K562 (cell line): Measurements from ENCODE around the gene TXNDC8. TPM values are rescaled to one million over a fixed set of nuclear protein-coding genes. Genes with fewer than 3 reads are reported as not detected.

Experiments
- ATAC-seq: fragments of 200-7000 bp; cut with Tn5 transposase; 3 replicates; pipeline ENCODE4 v1.9.1; 2020; ENCODE audit warnings: moderate library complexity
- BruUV-seq: library from RNA; stranded (reverse); fragments of 400-500 nt; replicated peaks from 2 replicates; lab custom pipeline; 2021; lab: Mats Ljungman, UMichigan
- CTCF ChIA-PET: fragments of 300-600 bp; formaldehyde crosslinking; extraction: SDS; loops from one replicate; lab custom pipeline; 2021; ENCODE audit warnings: low intra/inter-chr PET ratio; lab: Yijun Ruan, JAX
- POLR2A ChIA-PET: fragments of 300-600, 350-650 bp; sonication (Branson Sonifier 250); formaldehyde crosslinking; extraction: SDS; loops from one replicate; lab custom pipeline; 2021; ENCODE audit warnings: antibody characterized with exemption, inconsistent platforms; lab: Yijun Ruan, JAX
- DNase-seq, 4 experiments: peaks; one replicate each; pipeline versions ENCODE4 v3.0.0 to v3.0.0-alpha.2; 2011 to 2018; ENCODE audit warnings: low spot score in 3 of 4, mixed read lengths in 3 of 4; ENCODE audit errors: extremely low read depth in 1 of 4
- FAIRE-seq: peaks from 2 replicates; lab custom pipeline; 2011; peaks lifted over from hg19 to GRCh38; lab: Jason Lieb, UNC
- H2AFZ ChIP-seq: 2 replicates; pipeline ENCODE4 v1.6.0; 2011; ENCODE audit warnings: low read depth, low read length, control low read depth, inconsistent platforms
- H3K27ac ChIP-seq: fragments of 200-600 bp; 3 replicates; pipeline ENCODE4 v1.8.0; 2011; ENCODE audit warnings: low read depth, mild to moderate bottlenecking, control low read depth, inconsistent platforms, low read length, moderate library complexity, mixed read lengths; ENCODE audit errors: extremely low read depth
- H3K27me3 ChIP-seq, 2 experiments: fragments of 300-600 bp in 1 of 2; 2 replicates in 1 of 2; 3 replicates in 1 of 2; pipeline versions ENCODE4 v1.6.0 to v1.8.0; 2011; ENCODE audit warnings: inconsistent platforms in 2 of 2, low read length in 2 of 2, mild to moderate bottlenecking in 1 of 2, mixed read lengths in 1 of 2, moderate library complexity in 1 of 2; ENCODE audit not compliant: control insufficient read depth in 2 of 2, insufficient read depth in 2 of 2
- H3K36me3 ChIP-seq: fragments of 300-600 bp; 3 replicates; pipeline ENCODE4 v1.8.0; 2011; ENCODE audit warnings: mild to moderate bottlenecking, low read length, inconsistent platforms; ENCODE audit not compliant: control insufficient read depth, insufficient read depth
- H3K4me1 ChIP-seq, 2 experiments: fragments of 200-600 bp in 1 of 2; replicated peaks in 1 of 2; 2 replicates in 1 of 2; 3 replicates in 1 of 2; pipeline versions ENCODE4 v1.5.1 to v1.8.0; 2011; ENCODE audit warnings: inconsistent platforms in 2 of 2, low read length in 2 of 2, mild to moderate bottlenecking in 1 of 2, mixed read lengths in 1 of 2, moderate library complexity in 1 of 2; ENCODE audit not compliant: control insufficient read depth in 2 of 2, insufficient read depth in 2 of 2
- H3K4me2 ChIP-seq: 2 replicates; pipeline ENCODE4 v1.6.1; 2011; ENCODE audit warnings: low read length, control low read depth, inconsistent platforms, mixed read lengths; ENCODE audit not compliant: insufficient read depth
- H3K4me3 ChIP-seq: fragments of 200-600 bp; sonication (generic), shearing (Covaris generic); 2 replicates; pipeline ENCODE4 v1.5.1; 2016; ENCODE audit warnings: control low read depth, inconsistent platforms
- H3K79me2 ChIP-seq: fragments of 200-600 bp; 3 replicates; pipeline ENCODE4 v1.8.0; 2011; ENCODE audit warnings: low read length, inconsistent platforms; ENCODE audit not compliant: control insufficient read depth, insufficient read depth
- H3K9ac ChIP-seq, 2 experiments: 2 replicates each; pipeline versions ENCODE4 v1.6.0 to v1.6.1; 2011; ENCODE audit warnings: low read depth in 2 of 2, low read length in 2 of 2, control low read depth in 1 of 2, inconsistent platforms in 1 of 2, mild to moderate bottlenecking in 1 of 2, mixed read lengths in 1 of 2; ENCODE audit not compliant: insufficient read depth in 1 of 2
- H3K9me1 ChIP-seq: one replicate; pipeline ENCODE4 v1.6.0; 2011; ENCODE audit warnings: inconsistent platforms, mild to moderate bottlenecking, low read length, moderate library complexity; ENCODE audit not compliant: control insufficient read depth, insufficient read depth
- H3K9me3 ChIP-seq: replicated peaks from 2 replicates; pipeline ENCODE4 v1.5.1; 2011; ENCODE audit warnings: low read depth, low read length, inconsistent platforms; ENCODE audit not compliant: control insufficient read depth, insufficient read depth
- H4K20me1 ChIP-seq: replicated peaks from 2 replicates; pipeline ENCODE4 v1.6.1; 2011; ENCODE audit warnings: low read length, inconsistent platforms, mixed read lengths; ENCODE audit not compliant: control insufficient read depth, insufficient read depth
- BCL6 ChIP-seq: fragments of 250-450 bp; sonication (Bioruptor Pico); IDR thresholded peaks from 2 replicates; pipeline ENCODE4 v1.4.0; 2020
- CTBP1 ChIP-seq: fragments of 450-650 bp; IDR thresholded peaks from 2 replicates; pipeline ENCODE4 v1.6.1; 2016; ENCODE audit warnings: borderline replicate concordance
- E2F1 ChIP-seq: sonication (generic); formaldehyde crosslinking; IDR thresholded peaks from 2 replicates; pipeline ENCODE4 v1.8.1; 2023; ENCODE audit warnings: mild to moderate bottlenecking, missing genetic modification reagents, moderate library complexity
- MCM3 ChIP-seq: fragments of 450-650 bp; IDR thresholded peaks from 2 replicates; pipeline ENCODE4 v1.6.1; 2016
- NRF1 ChIP-seq, 2 experiments: fragments of 450-650 bp; IDR thresholded peaks in 1 of 2; conservative IDR thresholded peaks in 1 of 2; 2 replicates each; pipeline ENCODE4 v1.6.1; 2014; ENCODE audit warnings: mild to moderate bottlenecking in 2 of 2
- PRPF4 ChIP-seq: fragments of 200-400 bp; formaldehyde crosslinking; IDR thresholded peaks from one replicate; pipeline ENCODE4 v1.6.1; 2017; ENCODE audit warnings: low read length, low read depth, mild to moderate bottlenecking; ENCODE audit not compliant: insufficient read depth, poor library complexity, severe bottlenecking
- RBFOX2 ChIP-seq: fragments of 200-400 bp; formaldehyde crosslinking; IDR thresholded peaks from 2 replicates; pipeline ENCODE4 v1.6.1; 2017; ENCODE audit warnings: low read depth, mild to moderate bottlenecking, low read length, moderate library complexity
- RBM17 ChIP-seq: fragments of 200-400 bp; formaldehyde crosslinking; IDR thresholded peaks from 2 replicates; pipeline ENCODE4 v1.6.1; 2017; ENCODE audit warnings: low read depth, mild to moderate bottlenecking, low read length, borderline replicate concordance
- RFX1 ChIP-seq: fragments of 450-650 bp; IDR thresholded peaks from 2 replicates; pipeline ENCODE4 v1.6.1; 2016; ENCODE audit warnings: mild to moderate bottlenecking, moderate library complexity
- ZBTB1 ChIP-seq: sonication (generic); formaldehyde crosslinking; IDR thresholded peaks from 2 replicates; pipeline ENCODE4 v1.8.1; 2023; ENCODE audit warnings: missing genetic modification reagents, low read depth, mild to moderate bottlenecking, borderline replicate concordance
- ZBTB17 ChIP-seq: fragments of 450-650 bp; formaldehyde crosslinking; IDR thresholded peaks from 2 replicates; pipeline ENCODE4 v1.4.0; 2020; ENCODE audit warnings: mild to moderate bottlenecking
- ZBTB9 ChIP-seq: fragments of 450-650 bp; formaldehyde crosslinking; IDR thresholded peaks from 2 replicates; pipeline ENCODE4 v1.4.0; 2020; ENCODE audit warnings: mild to moderate bottlenecking, moderate library complexity
- ZNF121 ChIP-seq: sonication (generic); formaldehyde crosslinking; conservative IDR thresholded peaks from 2 replicates; pipeline ENCODE4 v1.8.0; 2022; ENCODE audit warnings: missing genetic modification reagents
- ZNF280B ChIP-seq: fragments of 250-450 bp; sonication (Bioruptor Pico); IDR thresholded peaks from 2 replicates; pipeline ENCODE4 v1.5.1; 2021; ENCODE audit warnings: mild to moderate bottlenecking
- ZNF395 ChIP-seq: fragments of 200-800 bp; sonication (Bioruptor generic); IDR thresholded peaks from 2 replicates; pipeline ENCODE4 v1.6.1; 2017; ENCODE audit warnings: missing genetic modification characterization, missing compliant biosample characterization
- WGBS: fragments of 100-300 bp; shearing (Covaris generic); methylation state at CpG from one replicate; pipeline ENCODE4 v1.1.6; 2016; ENCODE audit warnings: low coverage, mixed read lengths; ENCODE audit not compliant: insufficient coverage; ENCODE audit errors: missing lambda C conversion rate; 5-methylcytosine and 5-hydroxymethylcytosine counted together
- in situ Hi-C: fragments of 300-500 bp; cut with MboI; formaldehyde crosslinking; loops from 4 replicates; pipeline ENCODE4 v1.15.0; 2018; ENCODE audit warnings: inconsistent platforms, mixed read lengths
- intact Hi-C: fragments of 100-400 bp; cut with micrococcal nuclease; formaldehyde crosslinking; loops from 2 replicates; pipeline ENCODE4 v1.14.2; 2022
- polyA plus RNA-seq, 8 experiments: library from polyadenylated mRNA; depleted of rRNA in 4 of 8; stranded (reverse) in 5 of 8; unstranded in 3 of 8; fragments of >200 nt; fragmentation: Nextera tagmentation in 2 of 8; fragmentation: Illumina TruSeq in 1 of 8; extraction: Ambion mirVana in 2 of 8; extraction: Trizol in 1 of 8; gene quantifications; 2 replicates each; pipeline versions ENCODE4 v1.2.1 to v1.2.3, GENCODE V29; 2011 to 2014; ENCODE audit warnings: inconsistent platforms in 1 of 8, missing spikeins in 1 of 8
- total RNA-seq, 7 experiments: library from RNA; depleted of rRNA in 6 of 7; stranded (reverse); fragments of >200 nt in 6 of 7; fragmentation: Illumina TruSeq in 2 of 7; extraction: Trizol in 2 of 7; gene quantifications; 2 replicates each; pipeline versions ENCODE4 v1.2.1 to v1.2.3, GENCODE V29; 2011 to 2021; ENCODE audit warnings: low replicate concordance in 1 of 7

The TXNDC8 gene
- total and polyA plus RNA-seq, 9 of the 15 experiments (the other 6 are each of a cell fraction or from before 2014, with no cell fraction given) = not detected

GRCh38 chr9:110255463-110256379 is 81.9 kb downstream of the TXNDC8 start:
- H3K9ac ChIP-seq = peak overlapping the region; percentile 96 to 97
- POLR2A ChIA-PET = interaction anchor here (0.7 to 6.3 kb wide), 6 partner anchors 13 to 1919 kb away, joined by 3 to 94 read pairs (median 4); no protein-coding TSS in a partner anchor
- H2AFZ ChIP-seq = peak overlapping the region; percentile 98
- under 1% methylated on average over 43 of the region's 81 CpGs for WGBS
- no TSS peak for BruUV-seq
- H3K4me1 ChIP-seq = peaks cover 15 to 39% of the 10 kb centered on the region in 2 experiments
- H3K36me3 ChIP-seq = peaks cover 27% of the 10 kb centered on the region
- H3K9me1 ChIP-seq = no peaks in the 10 kb centered on the region
- peaks cover 73% of the 10 kb centered on the region for H3K79me2 ChIP-seq
- H3K9me3 ChIP-seq = no peaks in the 10 kb centered on the region
- in situ Hi-C loops = no loop called here
- ATAC-seq = peak; percentile 69
- FAIRE-seq = no peak
- H4K20me1 ChIP-seq = peaks cover 30% of the 10 kb centered on the region
- peak; percentile 45 to 78 (median 50) for DNase-seq
- H3K4me3 ChIP-seq = peak overlapping the region; percentile 91
- intact Hi-C loops = loop anchor here (5.0 kb wide), 1 partner anchor 117 kb away; no protein-coding TSS in a partner anchor
- no peaks in the 10 kb centered on the region for H3K27me3 ChIP-seq
- CTCF ChIA-PET = no interaction called here
- peak overlapping the region; percentile 97 for H3K27ac ChIP-seq
- H3K4me2 ChIP-seq = peak overlapping the region; percentile 94
- TF ChIP-seq CTBP1 = no peak
- 0 out of 2 replicates have a peak, but pooled peaks have one; percentile 37 for TF ChIP-seq E2F1 (CRISPR knock-in tag)
- TF ChIP-seq ZBTB17 = no peak
- TF ChIP-seq MCM3 = no peak
- 0 out of 2 replicates have a peak, but pooled peaks have one; percentile 18 for TF ChIP-seq ZNF395 (CRISPR knock-in tag)
- no peak for TF ChIP-seq BCL6
- TF ChIP-seq NRF1 (conservative IDR thresholded peaks at IDR 0.05 in 1 of 2, IDR thresholded peaks at IDR 0.05 in 1 of 2) = peak in 1 of 2 experiments; percentile 42; a peak in 2 of 4 replicates
- TF ChIP-seq RFX1 = no peak
- peak; percentile 68; the same call in 1 of the 2 replicates for TF ChIP-seq ZBTB1 (CRISPR knock-in tag)
- TF ChIP-seq RBM17 = no peak
- TF ChIP-seq PRPF4 = no peak
- TF ChIP-seq ZNF121 (CRISPR knock-in tag) = no peak
- no peak for TF ChIP-seq ZBTB9
- peak; percentile 78 for TF ChIP-seq RBFOX2
- TF ChIP-seq ZNF280B (CRISPR knock-in tag) = no peak
